OCI-M2 (cell line): ENCODE measurements around the gene HSPA8.
"Not testable (repeated sequence)": the region's sequence is repeated elsewhere in the genome, so short reads cannot be mapped to it uniquely, and the experiment has no call there.

ENCODE experiments used
- DNase-seq: peaks from one replicate; lab custom pipeline; 2025; ENCODE audit not compliant: unreplicated experiment; lab: John Stamatoyannopoulos, UW

Gene HSPA8

GRCh38 chr11:123061403-123062157 lies at the start of gene HSPA8:
Gene HSPA8, minus strand, starts transcription at chr11:123062136. Its CDS starts 812 bp downstream, at chr11:123061324.
- DNase-seq: no peak

- no peak for DNase-seq
Measured at GRCh38 chr11:123111465-123111864, 49.5 kb upstream of the HSPA8 start.

GRCh38 chr11:123110397-123110796 lies 48.5 kb upstream of the HSPA8 start:
- DNase-seq: no peak

- no peak for DNase-seq
Measured at GRCh38 chr11:123107945-123108495, 46.1 kb upstream of the HSPA8 start.

- DNase-seq: no peak
Measured at GRCh38 chr11:123104697-123105096, 42.8 kb upstream of the HSPA8 start.

GRCh38 chr11:123103326-123103980 lies 41.5 kb upstream of the HSPA8 start:
- no peak for DNase-seq

GRCh38 chr11:123100379-123101085 lies 38.6 kb upstream of the HSPA8 start:
- DNase-seq: no peak

- DNase-seq: no peak
Measured at GRCh38 chr11:123098990-123099389, 37.1 kb upstream of the HSPA8 start.

GRCh38 chr11:123093739-123094138 lies 31.8 kb upstream of the HSPA8 start:
- no peak for DNase-seq

GRCh38 chr11:123091506-123091905 lies 29.6 kb upstream of the HSPA8 start:
- DNase-seq: no peak

- DNase-seq: not testable (repeated sequence)
Measured at GRCh38 chr11:123090168-123090567, 28.2 kb upstream of the HSPA8 start.

- DNase-seq: not testable (repeated sequence)
Measured at GRCh38 chr11:123088896-123089295, 27.0 kb upstream of the HSPA8 start.

- not testable (repeated sequence) for DNase-seq
Measured at GRCh38 chr11:123087657-123088056, 25.7 kb upstream of the HSPA8 start.

GRCh38 chr11:123086305-123086704 lies 24.4 kb upstream of the HSPA8 start:
- no peak for DNase-seq

- no peak for DNase-seq
Measured at GRCh38 chr11:123085497-123085896, 23.6 kb upstream of the HSPA8 start.

GRCh38 chr11:123084454-123084853 lies 22.5 kb upstream of the HSPA8 start:
- no peak for DNase-seq

GRCh38 chr11:123083623-123084029 lies 21.7 kb upstream of the HSPA8 start:
- no peak for DNase-seq

- DNase-seq: no peak
Measured at GRCh38 chr11:123082977-123083376, 21.0 kb upstream of the HSPA8 start.

- DNase-seq: no peak
Measured at GRCh38 chr11:123080015-123080414, 18.1 kb upstream of the HSPA8 start.

GRCh38 chr11:123076484-123076883 lies 14.5 kb upstream of the HSPA8 start:
- no peak for DNase-seq

GRCh38 chr11:123073343-123074057 lies 11.6 kb upstream of the HSPA8 start:
- DNase-seq: no peak
